Measurements from ENCODE around the gene NGEF. TPM values are rescaled to one million over a fixed set of nuclear protein-coding genes. Genes with fewer than 3 reads are reported as not detected.

Gene NGEF
- polyA plus RNA-seq, 1 of the 3 experiments (the other 2 are of a cell fraction), result 1.4 TPM

GRCh38 chr2:233035426-233036161, 22.5 kb upstream of the NGEF start:
- ChIA-PET CTCF (interaction anchor here (1.9 kb wide), 1 partner anchor 19 kb away, joined by 10 read pairs; no protein-coding TSS in a partner anchor), POLR2A (no interaction called here)
- H2AFZ ChIP-seq (ENCODE audit: low read depth), result no peak overlapping the region
- WGBS (ENCODE audit: low lambda C conversion rate), result 76% methylated on average over 23 of the region's 23 CpGs
- no peak overlapping the region for H3K4me2 ChIP-seq
- H3K4me1 ChIP-seq (ENCODE audit: control insufficient read depth in 1 of 2, insufficient read depth in 2 of 2, low read depth in 1 of 2, low read length in 1 of 2), result no peaks in the 10 kb centered on the region
- TF ChIP-seq FOXM1 (IDR thresholded peaks at IDR 0.05; ENCODE audit: low read depth) (no peak), GABPA (IDR thresholded peaks at IDR 0.05; ENCODE audit: low read depth) (no peak), PBX3 (IDR thresholded peaks at IDR 0.05) (no peak), FOXJ3 (CRISPR knock-in tag; IDR thresholded peaks at IDR 0.05) (no peak), SMC3 (IDR thresholded peaks at IDR 0.05; ENCODE audit: low read depth, low read length) (no peak), REST (IDR thresholded peaks at IDR 0.05; ENCODE audit: low read depth, low read length) (no peak), RCOR1 (IDR thresholded peaks at IDR 0.05; ENCODE audit: low read length) (no peak), FOSL2 (IDR thresholded peaks at IDR 0.05; ENCODE audit: borderline replicate concordance, low read depth) (no peak), USF2 (IDR thresholded peaks at IDR 0.05; ENCODE audit: borderline replicate concordance, low read depth, low read length) (no peak), ZBTB33 (IDR thresholded peaks at IDR 0.05; ENCODE audit: borderline replicate concordance, low read depth) (no peak), GATA2 (CRISPR knock-in tag; IDR thresholded peaks at IDR 0.05) (no peak), EZH2phosphoT487 (IDR thresholded peaks at IDR 0.05; ENCODE audit: borderline replicate concordance, low read depth) (no peak), CTCF (IDR thresholded peaks at IDR 0.05) (no peak), POLR2AphosphoS5 (IDR thresholded peaks at IDR 0.05; ENCODE audit: low read depth, low read length) (no peak), ELF1 (IDR thresholded peaks at IDR 0.05) (no peak)
- no peaks in the 10 kb centered on the region for H3K9me2 ChIP-seq
- no peaks in the 10 kb centered on the region for H3K27me3 ChIP-seq (ENCODE audit: insufficient read depth)
- no peak overlapping the region for H3K27ac ChIP-seq (ENCODE audit: low read depth in 2 of 2, low read length in 1 of 2)
- H3K9me3 ChIP-seq, result no peaks in the 10 kb centered on the region
- no peaks in the 10 kb centered on the region for H3K79me2 ChIP-seq (ENCODE audit: insufficient read depth)
- no peak overlapping the region for H3K4me3 ChIP-seq (ENCODE audit: low read depth in 2 of 2, low read length in 1 of 2)
- H3F3A ChIP-seq (replicated peaks; ENCODE audit: insufficient read depth), result peaks cover 4% of the 10 kb centered on the region
- no peak for DNase-seq
- H3K9ac ChIP-seq, result no peak overlapping the region
- H4K20me1 ChIP-seq (ENCODE audit: insufficient read depth), result no peaks in the 10 kb centered on the region
- no peaks in the 10 kb centered on the region for H3K36me3 ChIP-seq (replicated peaks in 1 of 2; ENCODE audit: control insufficient read depth in 1 of 2, insufficient read depth in 2 of 2, low read length in 1 of 2)
